ENCODE data around the gene GRM4.
"Not testable (repeated sequence)": the region's sequence is repeated elsewhere in the genome, so short reads cannot be mapped to it uniquely, and the experiment has no call there.

Gene GRM4

DNA sequence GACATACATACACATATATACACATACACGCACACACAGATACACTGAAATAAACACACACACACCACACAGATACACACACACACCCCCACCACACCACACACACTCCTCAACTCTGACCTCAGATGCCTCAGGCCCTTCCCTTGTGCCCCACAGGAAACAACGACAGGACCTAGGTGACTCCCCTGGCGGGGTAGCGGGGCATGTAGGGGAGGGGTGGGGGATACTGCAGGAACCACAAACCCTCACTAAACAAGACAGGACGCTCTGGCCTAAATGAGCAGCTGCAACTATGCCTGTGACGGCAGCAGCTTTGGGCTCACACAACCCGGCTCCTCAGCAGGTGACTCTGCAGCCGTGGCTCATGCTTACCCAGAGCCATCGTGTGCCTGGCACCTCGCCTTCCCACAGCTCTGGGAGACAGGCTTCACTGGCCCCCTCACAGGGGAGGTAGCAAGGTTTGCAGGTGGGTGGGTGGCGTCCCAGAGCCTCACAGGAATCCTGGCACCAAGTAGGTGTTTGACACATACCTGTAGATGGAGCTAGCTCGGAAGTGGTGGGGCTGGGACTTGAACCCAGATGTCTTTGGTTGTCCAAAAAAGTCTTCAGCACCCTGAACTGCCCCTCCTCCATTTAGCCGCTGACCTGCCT lies 100.8 kb downstream of the GRM4 start:
- DNase-seq (ENCODE audit: low read depth in 2 of 2) = no peak

DNA sequence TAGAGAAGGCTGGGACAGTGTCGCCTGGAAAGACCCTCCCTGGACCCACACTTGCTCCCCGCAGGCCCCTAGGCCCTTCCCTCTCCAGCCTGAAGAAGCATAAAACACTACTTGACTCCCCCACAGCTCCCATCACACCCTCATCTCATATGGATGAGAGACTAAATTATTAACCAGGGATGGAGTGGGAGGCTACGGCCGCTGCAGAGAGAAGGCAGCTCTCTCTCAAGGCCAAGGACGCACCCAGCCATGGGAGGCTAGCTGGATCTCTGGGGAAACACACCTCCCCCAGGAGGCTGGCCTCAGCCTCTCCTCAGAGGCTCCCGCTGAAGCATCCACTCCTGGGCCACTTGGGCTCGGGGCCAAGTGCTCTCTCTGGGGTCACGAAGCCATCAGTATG lies 102.5 kb downstream of the GRM4 start:
- no peak for DNase-seq (ENCODE audit: low read depth in 2 of 2)

- DNase-seq (ENCODE audit: low read depth in 2 of 2) = not testable (repeated sequence)
These were observed 103.9 kb downstream of the GRM4 start for GRCh38 chr6:34041998-34042397.

GRCh38 chr6:34041385-34041784 lies 104.5 kb downstream of the GRM4 start:
- DNase-seq (ENCODE audit: low read depth in 2 of 2) = no peak

GRCh38 chr6:34039943-34040342 lies 105.9 kb downstream of the GRM4 start:
- DNase-seq (ENCODE audit: low read depth in 2 of 2) = no peak

GRCh38 chr6:34037151-34037550 lies 108.7 kb downstream of the GRM4 start:
- DNase-seq (ENCODE audit: low read depth in 2 of 2) = no peak

GRCh38 chr6:34036357-34037069 lies 109.4 kb downstream of the GRM4 start:
- no peak for DNase-seq (ENCODE audit: low read depth in 2 of 2)

DNA sequence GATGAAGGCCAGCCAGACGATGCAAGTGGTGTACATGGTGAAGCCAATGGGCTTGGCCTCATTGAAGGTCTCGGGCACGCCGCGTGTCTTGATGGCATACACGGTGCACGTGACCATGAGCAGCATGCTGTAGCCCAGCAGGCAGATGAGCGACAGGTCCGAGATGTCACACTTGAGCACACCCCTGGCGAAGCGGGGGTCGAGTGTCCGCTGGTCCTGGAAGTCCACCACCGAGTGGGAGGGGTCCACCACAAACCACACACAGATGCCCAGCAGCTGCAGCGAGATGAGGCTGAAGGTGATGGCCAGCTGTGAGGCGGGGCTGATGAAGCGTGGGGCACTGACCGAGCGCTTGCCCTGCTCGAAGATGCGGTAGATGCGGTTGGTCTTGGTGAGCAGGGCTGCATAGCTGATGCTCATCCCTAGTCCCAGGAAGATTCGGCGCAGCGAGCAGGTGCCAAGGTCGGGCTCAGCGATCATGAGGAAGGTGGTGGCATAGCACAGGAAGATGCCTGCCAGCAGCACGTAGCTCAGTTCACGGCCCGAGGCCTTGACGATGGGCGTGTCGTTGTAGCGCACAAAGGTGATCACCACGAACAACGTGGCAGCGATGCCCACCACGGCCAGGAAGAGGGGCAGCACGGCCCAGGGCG lies 110.1 kb downstream of the GRM4 start:
- no peak for DNase-seq (ENCODE audit: low read depth in 2 of 2)

DNA sequence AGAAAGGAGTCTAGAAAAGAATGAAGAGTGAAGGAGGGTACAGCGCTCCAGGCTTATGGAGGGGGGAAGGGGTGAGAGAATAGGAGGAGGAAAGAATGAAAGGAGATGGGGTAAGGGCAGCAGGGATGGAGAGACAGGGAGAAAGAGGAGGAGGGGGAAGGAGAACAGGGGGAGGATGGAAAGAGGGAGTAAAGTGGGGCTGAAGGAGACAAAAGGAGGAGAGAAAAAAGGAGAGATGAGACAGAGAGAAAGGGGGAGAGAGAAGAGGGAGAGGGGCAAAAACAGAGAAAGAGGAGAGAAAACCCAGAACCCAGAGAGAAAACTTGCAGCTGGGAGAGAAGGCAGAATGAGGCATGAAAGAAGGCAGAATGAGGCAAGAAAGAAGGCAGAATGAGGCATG lies 110.7 kb downstream of the GRM4 start:
- no peak for DNase-seq (ENCODE audit: low read depth in 2 of 2)

GRCh38 chr6:34032856-34033255 lies 113.0 kb downstream of the GRM4 start:
- DNase-seq (ENCODE audit: low read depth in 2 of 2) = no peak

DNA sequence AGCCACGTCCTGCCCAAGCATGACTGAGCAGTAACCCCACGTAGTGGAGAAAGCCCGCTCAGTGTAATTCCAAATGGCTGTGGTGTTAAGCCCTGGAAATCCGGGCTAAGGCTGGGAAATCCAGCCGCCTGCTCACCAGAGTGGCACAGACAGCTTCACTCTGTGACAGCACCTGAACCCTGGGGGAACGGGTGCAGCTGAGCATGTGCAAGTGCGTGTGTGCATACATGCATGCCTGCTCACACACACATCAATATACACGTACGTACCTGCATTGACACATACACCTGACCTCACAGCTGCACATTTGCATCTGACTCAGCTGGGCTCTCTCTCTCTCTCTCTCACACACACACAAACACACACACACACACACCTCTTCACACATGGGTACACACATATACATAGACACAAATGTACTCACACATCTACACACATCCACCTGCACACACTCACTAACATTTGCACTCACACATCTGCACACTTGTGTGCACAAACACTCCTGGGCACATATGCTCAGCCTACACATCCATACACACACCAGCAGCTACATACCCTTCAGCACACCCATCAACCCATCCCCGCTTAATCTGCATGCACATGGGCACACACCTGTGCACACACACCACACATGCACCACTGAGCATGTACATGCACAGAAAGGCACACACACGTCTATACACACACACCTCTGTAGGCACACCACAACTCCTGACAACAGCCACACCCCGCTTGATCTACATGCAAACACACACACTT lies 114.1 kb downstream of the GRM4 start:
- DNase-seq (ENCODE audit: low read depth in 2 of 2) = no peak

- no peak for DNase-seq (ENCODE audit: low read depth in 2 of 2)
These were observed 114.9 kb downstream of the GRM4 start for GRCh38 chr6:34030831-34031624.

- DNase-seq (ENCODE audit: low read depth in 2 of 2) = no peak
These were observed 116.2 kb downstream of the GRM4 start for GRCh38 chr6:34029489-34030280.

GRCh38 chr6:34028691-34029360 lies 117.1 kb downstream of the GRM4 start:
- DNase-seq (ENCODE audit: low read depth in 2 of 2) = no peak

DNA sequence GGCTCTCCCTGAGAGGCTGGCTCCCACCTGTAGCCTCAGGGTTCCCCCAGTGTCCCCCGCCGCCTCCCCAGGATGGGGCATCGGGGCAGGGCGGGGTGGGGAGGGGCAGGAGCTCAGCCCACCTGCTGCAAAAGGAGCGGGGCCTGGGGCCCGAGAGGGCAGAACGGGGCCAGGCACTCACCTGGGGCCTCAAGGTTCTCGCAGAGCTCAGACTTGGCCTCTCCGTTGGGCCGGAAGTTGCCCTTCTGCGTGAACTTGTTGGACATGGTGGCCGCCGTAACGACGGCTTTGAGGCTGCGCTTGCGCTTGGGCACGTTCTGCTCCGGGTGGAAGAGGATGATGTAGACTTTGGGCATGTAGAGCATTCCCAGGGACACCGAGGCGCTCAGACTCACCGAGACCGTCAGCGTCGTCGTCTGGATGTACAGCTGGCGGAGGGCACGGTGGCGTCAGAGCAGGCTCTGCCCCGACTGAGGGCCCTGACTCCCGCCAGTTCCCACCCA lies 117.9 kb downstream of the GRM4 start:
- DNase-seq (ENCODE audit: low read depth in 2 of 2) = no peak

DNA sequence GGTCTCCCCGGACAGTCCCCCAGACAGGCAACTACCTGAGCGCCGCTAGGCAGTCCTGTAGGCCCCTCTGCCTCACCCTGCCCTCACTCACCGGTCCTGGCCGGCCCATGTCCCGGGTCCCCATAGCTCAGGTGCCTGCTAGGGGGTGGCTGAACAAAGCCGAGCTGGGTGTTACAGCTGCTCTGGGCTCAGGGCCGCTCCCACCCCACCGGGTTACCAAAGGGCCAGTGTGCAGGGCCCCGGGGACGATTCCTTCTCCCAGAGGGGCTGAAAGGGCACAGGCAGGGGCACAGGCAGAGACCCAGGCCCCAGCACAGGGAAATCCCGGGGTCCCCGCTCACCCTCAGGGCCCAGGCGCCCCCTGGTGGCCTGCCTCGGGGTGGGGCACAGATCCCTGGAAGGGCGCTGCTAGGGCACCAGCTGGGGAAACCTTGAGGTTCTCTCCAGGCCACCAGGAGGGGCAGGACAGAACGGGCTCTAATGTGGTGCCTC lies 118.4 kb downstream of the GRM4 start:
- peak; percentile 13 to 29 for DNase-seq (ENCODE audit: low read depth in 2 of 2)

DNA sequence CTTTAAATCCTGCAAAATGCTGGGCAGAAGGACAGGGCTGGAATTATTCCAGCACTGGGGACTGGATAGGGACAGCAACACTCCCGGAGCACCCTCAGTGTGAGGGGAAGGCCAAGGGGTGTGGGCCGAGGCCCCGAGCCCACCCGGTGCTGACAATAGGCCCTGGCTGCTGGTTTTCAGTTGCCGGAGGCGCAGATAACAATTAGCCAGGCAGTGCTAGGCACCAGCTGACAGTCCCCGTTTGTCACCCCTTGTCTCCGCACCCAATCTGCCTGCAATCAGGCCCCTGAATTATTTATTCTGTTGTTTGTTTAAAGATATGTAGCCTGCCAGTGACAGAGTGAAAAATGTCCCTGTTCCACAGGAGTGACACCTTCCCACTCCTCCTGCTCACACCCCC lies 120.0 kb downstream of the GRM4 start:
- DNase-seq (ENCODE audit: low read depth in 2 of 2) = no peak

DNA sequence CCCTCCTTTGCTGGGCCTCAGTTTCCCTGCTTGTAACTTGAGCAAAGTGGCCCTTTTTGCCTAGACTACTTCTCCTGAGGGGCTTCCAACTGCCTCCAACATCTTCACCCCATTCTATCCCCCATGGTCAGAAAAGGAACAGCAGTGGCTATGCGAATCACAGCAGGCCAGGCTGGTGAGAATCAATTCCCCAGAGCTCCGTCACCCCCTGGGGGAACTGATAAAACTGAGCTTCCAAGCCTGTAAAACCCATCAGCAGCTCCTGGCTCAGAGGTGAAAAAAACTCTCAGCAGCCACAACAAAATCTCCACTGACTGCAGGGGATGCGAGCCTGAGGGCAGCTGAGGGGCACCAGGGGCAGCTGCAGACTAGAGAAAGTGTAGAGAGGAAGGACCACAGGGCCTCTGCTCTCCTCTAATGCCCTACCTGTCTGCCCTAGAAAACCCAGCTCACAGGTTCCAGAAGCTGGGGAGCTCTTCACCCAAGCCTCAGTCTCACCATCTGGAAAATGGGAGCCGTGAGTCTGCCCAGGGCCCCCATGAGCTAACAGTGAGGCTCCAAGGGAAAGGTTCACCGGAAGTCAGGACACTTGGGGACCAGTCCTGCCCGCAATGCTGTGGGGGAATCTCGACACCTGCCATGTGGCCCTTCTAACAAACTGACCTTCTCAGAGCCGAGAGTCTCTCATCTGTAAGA lies 120.6 kb downstream of the GRM4 start:
- DNase-seq (ENCODE audit: low read depth in 2 of 2) = no peak

DNA sequence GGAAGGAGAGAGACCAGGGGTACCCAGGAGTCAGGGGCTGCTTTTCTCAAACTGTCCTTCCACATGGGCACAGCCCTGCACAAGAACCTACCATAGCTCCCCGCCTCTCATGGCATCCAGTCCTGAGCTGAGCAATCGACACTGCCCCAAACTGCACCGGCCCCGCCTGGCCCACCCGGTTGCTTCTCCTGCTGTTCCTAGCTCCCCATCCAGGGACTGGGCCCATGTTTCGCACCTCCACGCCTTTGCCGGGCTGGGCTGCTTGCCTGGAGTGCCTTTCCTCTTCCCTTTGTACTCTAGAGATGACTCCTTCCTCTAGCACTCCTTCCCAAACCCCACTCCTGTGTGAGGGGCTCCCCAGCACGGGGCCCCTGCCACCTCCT lies 123.0 kb downstream of the GRM4 start:
- no peak for DNase-seq (ENCODE audit: low read depth in 2 of 2)

Data from stimulated activated CD8-positive, alpha-beta memory T cell treated with anti-CD3 and anti-CD28 coated beads, Interleukin-7, amount 100 ng/mL, for 4 hours (primary cell).